GM21737 (cell line): ENCODE data around the gene OR4C45.
"Not testable (repeated sequence)": the region's sequence is repeated elsewhere in the genome, so short reads cannot be mapped to it uniquely, and the experiment has no call there.

Source experiments
- ATAC-seq: cut with Tn5 transposase; IDR thresholded peaks from one replicate; pipeline ENCODE4 v1.9.1; 2021; ENCODE audit warnings: mild to moderate bottlenecking, moderate library complexity; ENCODE audit not compliant: unreplicated experiment

OR4C45 gene

DNA sequence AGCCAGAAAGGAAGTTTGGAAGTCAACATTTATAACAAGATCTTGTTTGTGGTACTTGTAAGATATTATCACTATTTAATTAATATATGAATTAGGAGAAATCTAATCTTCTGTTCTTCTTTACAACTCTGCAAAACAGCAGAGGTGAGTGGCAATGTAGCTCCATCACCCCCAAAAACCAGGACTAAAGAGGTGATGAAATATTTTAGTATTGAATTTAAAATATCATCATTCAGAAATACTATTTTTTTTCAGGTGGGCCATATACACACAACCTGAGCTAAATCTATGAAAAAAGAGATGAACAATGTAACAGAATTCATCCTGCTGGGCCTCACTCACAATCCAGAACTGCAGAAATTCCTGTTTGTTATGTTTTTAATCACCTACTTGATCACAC, at the start of gene OR4C45:
Gene OR4C45, plus strand, starts transcription at position 301 of the 400 bp plus-strand sequence.
- no peak for ATAC-seq

DNA sequence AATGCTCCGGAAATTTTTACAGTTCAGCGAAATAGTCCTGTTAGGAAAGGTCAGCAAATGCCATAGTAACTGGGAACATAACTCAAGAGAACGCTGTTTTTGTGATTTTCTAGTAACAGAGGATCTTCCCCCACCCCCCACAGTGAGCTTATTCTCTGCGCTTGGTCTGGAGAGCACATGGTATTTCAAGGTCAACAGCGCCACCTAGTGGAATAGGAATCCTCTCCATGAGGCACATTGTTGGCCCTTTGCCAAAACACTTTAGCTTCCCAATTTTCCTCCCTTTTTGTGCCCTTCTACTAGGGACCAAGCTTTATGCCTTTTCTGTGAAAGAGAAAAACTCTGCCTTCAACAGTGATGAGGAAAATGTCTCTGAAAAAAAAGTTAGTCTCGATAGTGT, 37.1 kb upstream of the OR4C45 start:
- no peak for ATAC-seq

DNA sequence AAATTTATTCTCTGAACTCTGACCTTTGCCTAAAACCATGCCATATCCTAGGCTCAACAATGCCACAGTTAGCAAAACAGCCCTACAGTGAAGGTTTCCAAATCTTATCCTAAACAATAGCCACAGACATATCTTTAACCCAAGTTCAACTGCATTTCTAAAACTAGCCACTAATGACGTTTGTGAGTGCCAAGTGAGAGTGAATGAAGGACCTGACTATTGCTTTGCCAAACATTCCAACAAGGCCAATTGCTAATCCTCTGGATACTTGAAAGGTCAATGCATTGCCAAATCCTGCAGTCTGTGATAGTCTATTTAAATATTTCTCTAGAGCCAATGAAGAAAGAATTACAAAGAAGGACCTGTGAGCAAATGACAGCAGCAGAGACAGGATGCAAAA, 2.5 kb upstream of the OR4C45 start:
- no peak for ATAC-seq

DNA sequence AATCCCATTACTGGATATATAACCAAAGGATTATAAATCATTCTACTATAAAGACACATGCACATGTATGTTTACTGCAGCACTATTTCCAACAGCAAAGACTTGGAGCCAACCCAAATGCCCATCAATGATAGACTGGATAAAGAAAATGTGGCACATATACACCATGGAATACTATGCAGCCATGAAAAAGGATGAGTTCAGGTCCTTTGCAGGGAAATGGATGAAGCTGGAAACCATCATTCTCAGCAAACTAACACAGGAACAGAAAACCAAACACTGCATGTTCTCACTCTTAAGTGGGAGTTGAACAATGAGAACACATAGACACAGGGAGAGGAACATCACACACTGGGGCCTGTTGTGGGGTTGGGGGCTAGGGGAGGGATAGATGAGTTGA, 3.6 kb downstream of the OR4C45 start:
- not testable (repeated sequence) for ATAC-seq

DNA sequence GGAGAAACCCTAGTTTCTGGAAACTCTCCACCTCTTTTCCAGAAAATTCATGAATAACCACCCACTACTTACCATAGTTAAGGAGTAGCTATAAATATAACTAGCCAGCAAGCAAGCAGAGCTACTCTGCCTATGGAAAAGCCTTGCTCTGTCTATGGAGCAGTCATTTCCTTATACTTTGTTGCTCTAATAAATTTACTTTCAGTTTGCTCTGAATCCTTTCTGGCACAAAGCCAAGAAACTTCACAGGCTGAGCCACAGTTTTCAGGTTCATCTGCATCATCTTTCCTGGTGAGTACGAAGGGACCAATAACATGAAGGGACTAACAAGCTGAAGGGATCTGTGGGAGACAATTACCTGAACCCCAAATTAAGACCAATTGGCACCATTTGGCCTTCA, 4.6 kb downstream of the OR4C45 start:
- ATAC-seq, result no peak

DNA sequence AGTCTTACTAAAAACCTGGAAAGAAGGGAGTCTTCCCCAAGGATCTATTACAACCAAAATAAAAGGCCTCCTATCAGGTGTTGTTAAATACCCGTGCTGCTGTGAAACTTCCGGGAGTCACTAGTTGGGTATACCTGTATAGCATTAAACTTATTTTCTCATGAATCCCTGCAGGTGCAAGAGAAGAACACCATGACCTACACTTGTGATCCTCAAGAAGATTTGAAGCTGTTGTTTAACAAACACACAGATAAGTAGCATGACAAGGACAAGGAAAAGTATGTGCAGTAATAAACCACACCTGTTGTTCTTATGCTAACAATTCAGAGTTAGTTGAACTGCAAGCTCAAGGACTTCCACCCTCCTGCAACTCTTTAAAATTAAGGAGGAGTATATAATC, 12.0 kb downstream of the OR4C45 start:
- no peak for ATAC-seq

DNA sequence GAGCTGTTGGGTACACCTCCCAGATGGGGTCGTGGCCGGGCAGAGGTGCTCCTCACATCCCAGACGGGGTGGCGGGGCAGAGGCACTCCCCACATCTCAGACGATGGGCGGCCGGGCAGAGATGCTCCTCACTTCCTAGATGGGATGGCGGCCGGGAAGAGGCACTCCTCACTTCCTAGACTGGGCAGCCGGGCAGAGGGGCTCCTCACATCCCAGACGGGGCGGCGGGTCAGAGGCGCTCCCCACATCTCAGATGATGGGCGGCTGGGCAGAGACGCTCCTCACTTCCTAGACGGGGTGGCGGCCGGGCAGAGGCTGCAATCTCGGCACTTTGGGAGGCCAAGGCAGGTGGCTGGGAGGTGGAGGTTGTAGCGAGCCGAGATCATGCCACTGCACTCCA, 30.4 kb downstream of the OR4C45 start:
- ATAC-seq, result not testable (repeated sequence)

DNA sequence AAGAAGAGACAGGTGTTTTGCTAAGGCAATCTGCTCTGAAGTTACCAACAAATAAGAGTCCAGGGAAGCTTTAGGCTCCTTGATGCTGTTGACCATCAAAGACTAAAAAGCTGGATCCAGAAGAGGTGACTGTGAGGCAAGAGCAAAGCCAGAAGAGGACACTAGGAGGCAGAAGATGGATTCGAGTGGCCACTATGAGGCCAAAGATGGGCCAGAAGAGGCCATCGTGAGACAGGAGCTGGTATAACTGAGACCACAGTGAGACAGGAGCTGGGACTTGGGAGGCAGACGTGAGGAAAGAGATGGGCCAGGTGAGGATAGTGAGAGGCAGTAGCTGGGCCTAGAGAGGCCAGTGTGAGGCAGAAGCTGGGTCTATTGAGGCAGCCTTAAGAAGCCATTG, 37.7 kb downstream of the OR4C45 start:
- ATAC-seq, result no peak

DNA sequence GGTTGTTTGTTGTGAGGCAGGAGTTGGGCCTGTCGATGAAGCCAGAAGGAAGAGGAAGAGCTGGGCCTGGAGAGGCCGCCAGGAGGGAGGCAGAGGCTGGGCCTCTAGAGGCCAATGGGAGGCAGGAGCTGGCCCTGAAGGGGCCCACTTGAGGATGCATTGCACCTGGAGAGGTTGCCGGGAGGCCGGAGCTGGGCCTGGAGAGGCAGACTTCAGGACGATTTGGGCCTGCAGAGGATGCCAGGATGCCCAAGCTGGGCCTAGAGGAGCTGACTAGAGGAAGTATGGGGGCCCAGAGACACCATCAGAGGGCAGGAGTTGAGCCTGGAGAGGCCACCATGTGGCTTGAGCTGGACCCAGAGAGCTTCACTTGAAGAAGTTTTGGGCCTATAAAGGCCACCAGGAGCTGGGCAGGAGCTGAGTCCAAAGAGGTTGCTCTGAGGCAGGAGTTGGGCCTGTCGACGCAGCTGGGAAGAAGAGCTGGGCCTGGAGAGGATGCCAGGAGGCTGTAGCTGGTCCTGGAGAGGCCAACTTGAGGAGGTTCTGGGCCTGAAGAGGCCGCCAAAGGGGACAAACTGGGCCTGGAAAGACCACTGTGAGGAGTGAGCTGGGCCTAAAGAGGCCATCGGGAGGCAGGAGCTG, 39.0 kb downstream of the OR4C45 start:
- no peak for ATAC-seq

DNA sequence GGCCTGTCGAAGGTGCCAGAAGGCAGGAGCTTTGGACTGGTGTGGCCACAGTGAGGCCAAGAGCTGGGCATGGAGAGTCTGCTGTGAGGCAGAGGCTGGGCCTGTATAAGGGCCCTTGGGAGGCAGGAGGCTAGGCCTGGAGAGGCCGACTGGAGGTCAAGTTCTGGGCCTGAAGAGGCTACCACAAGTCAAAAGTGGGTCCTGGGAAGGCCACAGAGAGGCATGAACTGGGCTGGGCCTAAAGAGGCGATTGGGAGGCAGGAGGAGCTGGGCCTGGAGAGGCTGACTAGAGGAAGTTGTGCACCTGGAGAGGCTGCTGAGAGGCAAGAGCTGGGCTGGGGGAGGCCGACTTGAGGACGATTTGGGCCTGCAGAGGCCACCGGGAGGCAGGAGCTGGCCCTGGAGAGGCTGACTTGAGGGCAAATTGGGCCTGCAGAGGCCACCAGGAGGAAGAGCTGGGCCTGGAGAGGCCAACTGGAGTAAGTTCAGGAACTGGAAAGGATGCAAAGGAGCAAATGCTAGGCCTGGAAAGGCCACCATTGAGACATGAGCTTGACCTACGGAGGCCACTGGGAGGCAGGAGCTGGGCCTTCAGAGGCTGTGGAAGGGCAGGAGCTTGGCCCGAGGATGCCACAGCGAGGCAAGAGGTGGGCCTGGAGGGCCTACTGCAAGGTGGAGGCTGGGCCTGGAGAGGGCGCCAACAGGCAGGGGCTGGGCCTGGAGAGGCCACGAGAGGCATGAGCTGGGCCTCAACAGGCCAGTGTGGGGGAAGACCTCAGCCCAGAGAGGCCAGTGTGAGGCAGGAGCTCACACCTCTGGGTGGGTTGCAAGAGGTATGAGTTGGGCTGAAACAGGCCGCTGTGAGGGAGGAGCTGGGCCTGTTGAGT, 39.8 kb downstream of the OR4C45 start:
- no peak for ATAC-seq

DNA sequence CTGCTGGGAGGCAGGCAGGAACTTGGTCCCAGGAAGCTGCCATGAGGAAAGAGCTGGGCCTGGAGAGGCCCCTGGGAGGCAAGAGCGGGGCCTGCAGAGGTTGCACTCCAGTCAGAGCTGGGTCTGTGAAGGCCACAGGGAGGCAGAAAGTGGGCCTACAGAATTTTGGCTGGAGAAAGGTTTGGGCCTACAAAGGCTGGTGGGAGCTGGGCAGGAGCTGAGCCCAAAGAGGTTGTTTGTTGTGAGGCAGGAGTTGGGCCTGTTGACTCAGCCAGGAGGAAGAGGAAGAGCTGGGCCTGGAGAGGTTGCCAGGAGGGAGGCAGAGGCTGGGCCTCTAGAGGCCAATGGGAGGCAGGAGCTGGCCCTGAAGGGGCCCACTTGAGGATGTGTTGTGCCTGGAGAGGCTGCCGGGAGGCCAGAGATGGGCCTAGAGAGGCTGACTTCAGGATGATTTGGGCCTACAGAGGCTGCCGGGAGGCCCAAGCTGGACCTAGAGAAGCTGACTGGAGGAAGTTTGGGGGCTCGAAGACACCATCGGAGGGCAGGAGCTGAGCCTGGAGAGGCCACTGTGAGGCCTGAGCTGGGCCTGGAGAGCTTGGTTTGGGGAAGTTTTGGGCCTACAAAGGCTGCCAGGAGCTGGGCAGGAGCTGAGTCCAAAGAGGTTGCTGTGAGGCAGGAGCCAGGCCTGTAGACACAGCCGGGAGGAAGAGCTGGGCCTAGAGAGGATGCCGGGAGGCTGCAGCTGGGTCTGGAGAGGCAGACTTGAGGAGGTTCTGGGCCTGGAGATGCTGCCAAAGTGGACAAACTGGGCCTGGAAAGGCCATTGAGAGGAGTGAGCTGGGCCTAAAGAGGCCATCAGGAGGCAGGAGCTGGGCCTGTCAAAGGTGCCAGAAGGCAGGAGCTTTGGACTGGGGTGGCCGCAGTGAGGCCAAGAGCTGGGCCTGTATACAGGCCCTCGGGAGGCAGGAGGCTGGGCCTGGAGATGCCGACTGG, 40.7 kb downstream of the OR4C45 start:
- ATAC-seq, result no peak

DNA sequence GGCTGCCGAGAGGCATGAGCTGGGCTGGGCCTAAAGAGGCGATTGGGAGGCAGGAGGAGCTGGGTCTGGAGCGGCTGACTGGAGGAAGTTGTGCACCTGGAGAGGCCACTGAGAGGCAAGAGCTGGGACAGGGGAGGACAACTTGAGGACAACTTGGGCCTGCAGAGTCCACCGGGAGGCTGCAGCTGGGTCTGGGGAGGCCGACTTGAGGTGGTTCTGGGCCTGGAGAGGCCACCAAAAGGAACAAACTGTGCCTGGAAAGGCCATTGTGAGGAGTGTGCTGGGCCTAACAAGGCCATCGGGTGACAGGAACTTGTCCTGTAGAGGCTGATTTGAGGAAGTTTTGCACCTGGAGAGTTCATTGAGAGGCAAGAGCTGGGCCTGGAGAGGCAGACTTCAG, 41.5 kb downstream of the OR4C45 start:
- ATAC-seq, result no peak

DNA sequence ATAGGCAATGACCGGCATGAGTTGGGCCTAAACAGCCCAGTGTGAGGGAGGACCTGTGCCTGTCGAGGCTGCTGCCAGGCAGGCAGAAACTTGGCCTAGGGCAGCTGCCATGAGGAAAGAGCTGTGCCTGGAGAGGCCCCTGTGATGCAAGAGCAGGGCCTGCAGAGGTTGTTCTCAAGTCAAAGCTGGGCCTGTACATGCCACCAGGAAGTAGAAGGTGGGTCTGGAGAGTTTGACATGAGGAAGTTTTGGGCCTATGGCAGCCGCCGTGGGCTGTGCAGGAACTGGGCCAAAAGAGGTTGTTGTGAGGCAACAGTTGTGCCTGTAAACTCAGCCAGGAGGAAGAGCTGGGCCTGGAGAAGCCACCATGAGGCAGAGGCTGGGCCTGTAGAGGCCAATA, 43.2 kb downstream of the OR4C45 start:
- ATAC-seq, result no peak

DNA sequence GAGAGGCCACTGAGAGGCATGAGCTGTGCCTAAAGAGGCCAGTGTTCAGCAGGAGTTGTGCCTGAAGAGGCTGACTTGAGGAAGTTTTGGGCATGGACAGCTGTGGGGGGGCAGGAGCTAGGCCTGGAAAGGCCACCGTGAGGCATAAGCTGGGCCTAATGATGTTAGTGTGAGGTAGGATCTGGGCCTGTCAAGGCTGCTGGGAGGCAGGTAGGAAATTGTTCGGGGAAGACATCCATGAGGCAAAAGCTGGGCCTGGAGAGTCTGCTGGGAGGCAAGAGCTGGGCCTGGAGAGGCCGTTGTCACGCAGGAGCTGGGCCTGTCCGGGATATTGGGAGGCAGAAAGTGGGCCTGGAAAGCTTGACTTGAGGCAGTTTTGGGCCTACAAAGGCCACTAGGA, 44.9 kb downstream of the OR4C45 start:
- no peak for ATAC-seq

DNA sequence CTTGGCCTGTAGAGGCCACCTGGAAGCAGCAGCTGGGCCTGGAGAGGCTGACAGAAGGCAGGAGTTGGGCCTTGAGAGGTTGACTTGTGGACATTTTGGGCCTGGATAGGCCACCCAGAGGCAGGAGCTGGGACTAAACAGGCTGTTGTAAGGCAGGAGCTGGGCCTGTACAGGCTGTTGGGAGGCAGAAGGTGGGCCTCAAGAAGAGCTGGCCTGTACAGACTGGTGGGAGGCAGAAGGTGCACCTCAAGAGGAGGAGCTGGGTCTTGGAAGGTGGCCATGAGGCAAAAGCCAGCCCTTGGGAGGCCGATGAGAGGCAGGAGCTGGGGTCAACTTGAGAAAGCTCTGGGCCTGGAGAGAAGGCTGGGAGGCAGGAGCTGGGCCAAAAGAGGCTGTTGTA, 45.3 kb downstream of the OR4C45 start:
- no peak for ATAC-seq

DNA sequence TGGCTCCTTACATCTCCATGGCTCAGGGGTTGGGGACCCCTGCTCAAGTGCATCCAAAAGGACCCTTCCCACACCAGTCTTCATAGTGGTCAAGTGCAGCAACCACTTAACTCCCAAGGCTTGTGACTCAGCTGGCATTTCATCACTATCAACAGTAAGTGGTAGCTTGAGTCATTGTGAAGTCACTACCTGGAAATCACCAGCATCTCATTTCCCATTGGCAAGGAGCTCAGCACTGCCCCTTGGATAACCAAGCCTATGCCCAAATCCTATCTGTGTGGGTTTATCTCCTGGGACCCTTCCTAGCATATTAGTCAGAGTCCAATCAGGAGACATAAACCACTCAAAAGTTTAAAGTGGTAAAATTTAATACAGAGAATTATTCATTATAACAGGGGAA, 46.3 kb downstream of the OR4C45 start:
- not testable (repeated sequence) for ATAC-seq

DNA sequence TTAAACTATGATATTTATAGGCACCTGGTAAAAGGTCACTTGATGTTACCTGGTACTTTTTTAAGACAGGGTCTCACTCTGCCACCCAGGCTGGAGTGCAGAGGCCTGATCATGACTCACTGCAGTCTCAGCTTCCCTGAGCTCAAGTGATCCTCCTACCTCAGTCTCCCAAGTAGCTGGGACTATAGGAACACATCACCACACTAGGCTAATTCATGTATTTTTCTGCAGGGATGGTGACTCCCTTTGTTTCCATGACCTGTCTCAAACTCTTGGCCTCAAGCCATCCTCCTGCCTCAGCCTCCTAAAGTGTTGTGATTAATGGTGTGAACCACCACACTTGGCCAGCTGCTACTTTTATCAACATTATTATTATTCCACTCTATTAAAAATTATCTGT, 47.6 kb downstream of the OR4C45 start:
- no peak for ATAC-seq
